T-helper 1 cell (primary cell): Measurements from ENCODE around the gene NDST1.
"Not testable (repeated sequence)": the region's sequence is repeated elsewhere in the genome, so short reads cannot be mapped to it uniquely, and the experiment has no call there.

Experiments
- DNase-seq, 5 donors: peaks; one replicate each; pipeline ENCODE4 v3.0.0-alpha.2; 2012 to 2020
- total RNA-seq, 4 donors: gene quantifications; one replicate each; lab custom pipeline; 2026; lab: John Stamatoyannopoulos, UW

Gene NDST1
- total RNA-seq = 0.31 to 1.3 (median 0.54) reads per million in 4 donors

GRCh38 chr5:150507474-150508276 is at the start of gene NDST1:
Gene NDST1, plus strand, starts transcription at chr5:150508131. Its CDS starts 13,124 bp downstream, at chr5:150521255.
- DNase-seq = no peak

GRCh38 chr5:150458802-150459557 is 49.0 kb upstream of the NDST1 start:
- DNase-seq = peak; percentile 62 to 84 (median 75)

GRCh38 chr5:150460781-150461180 is 47.1 kb upstream of the NDST1 start:
- no peak for DNase-seq

- DNase-seq = no peak
These were observed 46.7 kb upstream of the NDST1 start for GRCh38 chr5:150461231-150461630.

- no peak for DNase-seq
These were observed 43.3 kb upstream of the NDST1 start for GRCh38 chr5:150464554-150465012.

GRCh38 chr5:150465927-150466326 is 42.0 kb upstream of the NDST1 start:
- no peak for DNase-seq

GRCh38 chr5:150468206-150468605 is 39.7 kb upstream of the NDST1 start:
- no peak for DNase-seq

- DNase-seq = no peak
These were observed 38.0 kb upstream of the NDST1 start for GRCh38 chr5:150469718-150470469.

- DNase-seq = no peak
These were observed 34.1 kb upstream of the NDST1 start for GRCh38 chr5:150473673-150474358.

GRCh38 chr5:150476568-150476967 is 31.4 kb upstream of the NDST1 start:
- not testable (repeated sequence) for DNase-seq

- DNase-seq = no peak
These were observed 28.5 kb upstream of the NDST1 start for GRCh38 chr5:150479416-150479815.

- no peak for DNase-seq
These were observed 26.3 kb upstream of the NDST1 start for GRCh38 chr5:150481708-150481965.

- DNase-seq = no peak
These were observed 25.9 kb upstream of the NDST1 start for GRCh38 chr5:150481972-150482406.

GRCh38 chr5:150484964-150485692 is 22.8 kb upstream of the NDST1 start:
- DNase-seq = no peak

GRCh38 chr5:150485693-150486401 is 22.1 kb upstream of the NDST1 start:
- peak in 2 of 5 donors; percentile 19 to 27 for DNase-seq

- peak in 3 of 5 donors; percentile 14 to 35 (median 27) for DNase-seq
These were observed 21.3 kb upstream of the NDST1 start for GRCh38 chr5:150486402-150487198.

GRCh38 chr5:150487199-150488061 is 20.5 kb upstream of the NDST1 start:
- DNase-seq = no peak

GRCh38 chr5:150488519-150489359 is 19.2 kb upstream of the NDST1 start:
- DNase-seq = no peak
